Endodermal cell (in vitro differentiated cells): ENCODE results near the gene C14orf180. TPM values are rescaled to one million over a fixed set of nuclear protein-coding genes. Genes with fewer than 3 reads are reported as not detected.

Experiments
- DNase-seq: peaks from one replicate; pipeline ENCODE4 v3.0.0-alpha.2; 2017
- H3K27ac ChIP-seq: 2 replicates; pipeline ENCODE4 v1.5.1; 2013; ENCODE audit warnings: mild to moderate bottlenecking, low read depth, low read length, moderate library complexity
- H3K27me3 ChIP-seq: 2 replicates; pipeline ENCODE4 v1.6.1; 2013; ENCODE audit warnings: mild to moderate bottlenecking, low read length, moderate library complexity; ENCODE audit not compliant: insufficient read depth, control insufficient read depth, poor library complexity, severe bottlenecking
- H3K36me3 ChIP-seq: 2 replicates; pipeline ENCODE4 v1.7.0; 2013; ENCODE audit warnings: mild to moderate bottlenecking, low read length, moderate library complexity; ENCODE audit not compliant: control insufficient read depth, insufficient read depth
- H3K4me1 ChIP-seq: one replicate; pipeline ENCODE4 v1.7.0; 2013; ENCODE audit warnings: low read length; ENCODE audit not compliant: control insufficient read depth, insufficient read depth
- H3K4me3 ChIP-seq: 2 replicates; pipeline ENCODE4 v1.5.1; 2013; ENCODE audit warnings: mild to moderate bottlenecking, low read length, moderate library complexity
- H3K9ac ChIP-seq: 2 replicates; pipeline ENCODE4 v1.6.1; 2013; ENCODE audit warnings: mild to moderate bottlenecking, low read length, moderate library complexity; ENCODE audit not compliant: poor library complexity, severe bottlenecking; ENCODE audit errors: extremely low read depth
- H3K9me3 ChIP-seq: 2 replicates; pipeline ENCODE4 v1.6.1; 2013; ENCODE audit warnings: mild to moderate bottlenecking, low read length, moderate library complexity; ENCODE audit not compliant: control insufficient read depth
- H3K27ac Mint-ChIP-seq: 2 replicates; pipeline ENCODE4 v1.8.0; 2020; ENCODE audit warnings: mixed read lengths
- H3K27me3 Mint-ChIP-seq: 2 replicates; pipeline ENCODE4 v1.8.0; 2021; ENCODE audit warnings: mild to moderate bottlenecking, mixed read lengths; ENCODE audit not compliant: insufficient read depth
- H3K36me3 Mint-ChIP-seq: 2 replicates; pipeline ENCODE4 v1.8.0; 2020; ENCODE audit warnings: low read depth, mixed read lengths
- H3K4me1 Mint-ChIP-seq: 2 replicates; pipeline ENCODE4 v1.8.0; 2020; ENCODE audit warnings: mixed read lengths
- H3K4me3 Mint-ChIP-seq: 2 replicates; pipeline ENCODE4 v1.8.0; 2020; ENCODE audit warnings: mild to moderate bottlenecking, moderate library complexity, mixed read lengths
- H3K9me3 Mint-ChIP-seq: 2 replicates; pipeline ENCODE4 v1.8.0; 2020; ENCODE audit warnings: mild to moderate bottlenecking, mixed read lengths
- CTCF ChIP-seq: fragments of 200-600 bp; sonication (generic); conservative IDR thresholded peaks from 2 replicates; pipeline ENCODE4 v1.5.0; 2021; ENCODE audit warnings: antibody characterized with exemption, mild to moderate bottlenecking
- WGBS, 2 experiments: methylation state at CpG; one replicate each; pipeline versions ENCODE4 v1.1.5 to v1.1.7; 2013; ENCODE audit warnings: missing lambda C conversion rate in 2 of 2, mixed read lengths in 1 of 2; ENCODE audit not compliant: insufficient coverage in 1 of 2, insufficient read length in 1 of 2; 5-methylcytosine and 5-hydroxymethylcytosine counted together
- total RNA-seq, 2 donors: library from RNA; stranded (reverse); fragmentation: NEBNext Ultra II Directional in 1 of 2; extraction: Animal tissue kit (Norgen Biotek cat#: 25700) in 1 of 2; gene quantifications; 2 replicates in 1 of 2; 3 replicates in 1 of 2; pipeline ENCODE4 v1.2.1, GENCODE V29; 2021

C14orf180 gene
- total RNA-seq, 2 donors from 2014 or later: not detected

- DNase-seq: no peak
- Histone ChIP-seq H3K9me3 (no peaks in the 10 kb centered on the region), H3K9ac (no peak overlapping the region), H3K4me3 (no peak overlapping the region), H3K27me3 (no peaks in the 10 kb centered on the region), H3K36me3 (no peaks in the 10 kb centered on the region), H3K27ac (no peak overlapping the region), H3K4me1 (no peaks in the 10 kb centered on the region)
- Mint-ChIP-seq H3K27ac (no peak overlapping the region), H3K36me3 (no peaks in the 10 kb centered on the region), H3K9me3 (no peaks in the 10 kb centered on the region), H3K4me3 (no peak overlapping the region), H3K27me3 (no peaks in the 10 kb centered on the region), H3K4me1 (no peaks in the 10 kb centered on the region)
- WGBS, 2 experiments: 90 to 91% methylated on average over 7 to 9 of the region's 9 CpGs
- TF ChIP-seq CTCF: no peak
These were observed 2.0 kb downstream of the C14orf180 start for GRCh38 chr14:104581521-104581920.

- Mint-ChIP-seq H3K36me3 (no peaks in the 10 kb centered on the region), H3K4me3 (no peak overlapping the region), H3K4me1 (no peaks in the 10 kb centered on the region), H3K27ac (no peak overlapping the region), H3K9me3 (no peaks in the 10 kb centered on the region), H3K27me3 (no peaks in the 10 kb centered on the region)
- H3K4me3 ChIP-seq: no peak overlapping the region
- H3K9me3 ChIP-seq: no peaks in the 10 kb centered on the region
- H3K4me1 ChIP-seq: no peaks in the 10 kb centered on the region
- H3K27ac ChIP-seq: no peak overlapping the region
- TF ChIP-seq CTCF: no peak
- no peaks in the 10 kb centered on the region for H3K27me3 ChIP-seq
- no peaks in the 10 kb centered on the region for H3K36me3 ChIP-seq
- 93 to 98% methylated on average over 12 to 20 of the region's 20 CpGs for WGBS, 2 experiments
- DNase-seq: no peak
- H3K9ac ChIP-seq: no peak overlapping the region
These were observed 2.4 kb downstream of the C14orf180 start for GRCh38 chr14:104582005-104582404.

GRCh38 chr14:104582662-104583061 lies 3.1 kb downstream of the C14orf180 start:
- no peaks in the 10 kb centered on the region for H3K27me3 ChIP-seq
- no peak overlapping the region for H3K4me3 Mint-ChIP-seq
- DNase-seq: no peak
- no peaks in the 10 kb centered on the region for H3K36me3 ChIP-seq
- H3K4me1 Mint-ChIP-seq: no peaks in the 10 kb centered on the region
- no peak overlapping the region for H3K27ac ChIP-seq
- H3K9ac ChIP-seq: no peak overlapping the region
- H3K4me1 ChIP-seq: no peaks in the 10 kb centered on the region
- H3K9me3 ChIP-seq: no peaks in the 10 kb centered on the region
- no peak for TF ChIP-seq CTCF
- H3K27ac Mint-ChIP-seq: no peak overlapping the region
- no peak overlapping the region for H3K4me3 ChIP-seq
- WGBS, 2 experiments: 92 to 93% methylated on average over 10 to 12 of the region's 12 CpGs
- no peaks in the 10 kb centered on the region for H3K27me3 Mint-ChIP-seq
- H3K9me3 Mint-ChIP-seq: no peaks in the 10 kb centered on the region
- no peaks in the 10 kb centered on the region for H3K36me3 Mint-ChIP-seq
